Gastroesophageal sphincter (tissue), 3 donors: ENCODE results near the gene AASS.

ENCODE experiments used
- POLR2A ChIP-seq, 2 donors: fragments of 450-650 bp; IDR thresholded peaks; one replicate each; pipeline ENCODE4 v1.6.1; 2017; ENCODE audit warnings: antibody characterized with exemption in 2 of 2, mild to moderate bottlenecking in 2 of 2, moderate library complexity in 1 of 2
- POLR2AphosphoS5 ChIP-seq: sonication (generic); formaldehyde crosslinking; IDR thresholded peaks from one replicate; pipeline ENCODE4 v1.6.1; 2017; ENCODE audit warnings: antibody characterized with exemption
- TF ChIP-seq, protein P1 (sequence below), 4 experiments: fragments of 200-600 bp in 2 of 4; fragments of 450-650 bp in 2 of 4; sonication (generic) in 1 of 4; IDR thresholded peaks; one replicate each; pipeline ENCODE4 v1.5.1; 2017 to 2019; ENCODE audit warnings: antibody characterized with exemption in 4 of 4, mild to moderate bottlenecking in 2 of 4, moderate library complexity in 2 of 4

DNA sequence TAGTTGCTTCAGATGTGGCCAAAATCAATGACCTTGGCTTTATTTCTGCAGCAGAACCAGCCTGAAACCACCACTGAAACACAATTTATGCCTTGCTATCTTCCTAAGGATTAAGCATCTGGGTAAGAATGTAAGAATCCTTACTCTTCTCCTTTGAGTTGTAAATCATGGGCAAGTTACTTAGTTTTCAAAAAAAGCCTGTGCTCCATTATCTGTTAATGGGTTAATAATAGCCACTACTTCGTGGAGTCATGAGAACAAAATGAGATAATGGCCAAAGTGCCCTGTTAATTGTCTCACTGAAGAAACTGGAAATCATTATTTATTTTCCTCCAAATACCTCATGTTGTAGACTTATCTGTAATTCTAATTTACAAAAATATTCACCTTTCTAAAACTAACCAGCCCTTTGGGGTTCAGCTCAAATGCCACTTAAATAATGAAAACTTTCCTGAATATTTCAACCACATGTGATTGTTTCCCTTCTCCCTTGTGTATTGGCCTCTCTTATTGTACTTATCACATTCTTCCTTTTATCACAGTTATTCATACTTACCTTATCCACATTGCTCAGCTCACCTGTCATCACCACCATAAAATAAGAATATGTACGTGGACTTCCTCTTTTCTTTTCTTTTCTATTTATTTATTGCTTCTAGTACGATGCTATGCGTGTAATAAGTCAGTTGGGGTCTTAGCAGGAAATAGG lies 2.0 kb upstream of the AASS start:
- TF ChIP-seq POLR2A (IDR thresholded peaks at IDR 0.05): no peak
- TF ChIP-seq, protein P1, sequence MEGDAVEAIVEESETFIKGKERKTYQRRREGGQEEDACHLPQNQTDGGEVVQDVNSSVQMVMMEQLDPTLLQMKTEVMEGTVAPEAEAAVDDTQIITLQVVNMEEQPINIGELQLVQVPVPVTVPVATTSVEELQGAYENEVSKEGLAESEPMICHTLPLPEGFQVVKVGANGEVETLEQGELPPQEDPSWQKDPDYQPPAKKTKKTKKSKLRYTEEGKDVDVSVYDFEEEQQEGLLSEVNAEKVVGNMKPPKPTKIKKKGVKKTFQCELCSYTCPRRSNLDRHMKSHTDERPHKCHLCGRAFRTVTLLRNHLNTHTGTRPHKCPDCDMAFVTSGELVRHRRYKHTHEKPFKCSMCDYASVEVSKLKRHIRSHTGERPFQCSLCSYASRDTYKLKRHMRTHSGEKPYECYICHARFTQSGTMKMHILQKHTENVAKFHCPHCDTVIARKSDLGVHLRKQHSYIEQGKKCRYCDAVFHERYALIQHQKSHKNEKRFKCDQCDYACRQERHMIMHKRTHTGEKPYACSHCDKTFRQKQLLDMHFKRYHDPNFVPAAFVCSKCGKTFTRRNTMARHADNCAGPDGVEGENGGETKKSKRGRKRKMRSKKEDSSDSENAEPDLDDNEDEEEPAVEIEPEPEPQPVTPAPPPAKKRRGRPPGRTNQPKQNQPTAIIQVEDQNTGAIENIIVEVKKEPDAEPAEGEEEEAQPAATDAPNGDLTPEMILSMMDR (IDR thresholded peaks at IDR 0.05): no peak
- TF ChIP-seq POLR2AphosphoS5: no peak
